ENCODE results near the gene CATSPERD.
A peak's percentile ranks its signal among the peaks of the same experiment; 100 is the strongest.

The CATSPERD gene

DNA sequence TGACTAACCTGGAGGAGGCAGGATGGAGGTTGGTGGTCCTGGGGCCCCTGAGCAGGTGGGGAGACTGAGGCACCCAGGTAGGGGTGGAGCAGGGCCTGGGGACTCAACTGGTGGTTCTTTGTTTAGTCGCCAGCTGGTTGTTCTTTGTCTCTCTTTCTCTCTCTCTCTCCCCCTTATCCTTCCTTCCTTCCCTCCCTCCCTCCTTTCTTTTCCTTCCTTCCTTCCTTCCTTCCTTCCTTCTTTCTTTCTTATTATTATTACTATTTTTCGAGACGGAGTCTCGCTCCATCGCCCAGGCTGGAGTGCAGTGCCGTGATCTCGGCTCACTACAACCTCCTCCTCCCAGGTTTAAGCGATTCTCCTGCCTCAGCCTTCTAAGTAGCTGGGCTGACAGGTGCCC is 77.8 kb downstream of the CATSPERD start:
- DNase-seq (ENCODE audit: low spot score): no peak
- no peak for TF ChIP-seq CTCF (IDR thresholded peaks at IDR 0.05; ENCODE audit: extremely low read depth, missing control alignments)

GRCh38 chr19:5799247-5800241 is 79.1 kb downstream of the CATSPERD start:
- TF ChIP-seq CTCF (IDR thresholded peaks at IDR 0.05; ENCODE audit: extremely low read depth, missing control alignments): no peak
- no peak for DNase-seq (ENCODE audit: low spot score)

DNA sequence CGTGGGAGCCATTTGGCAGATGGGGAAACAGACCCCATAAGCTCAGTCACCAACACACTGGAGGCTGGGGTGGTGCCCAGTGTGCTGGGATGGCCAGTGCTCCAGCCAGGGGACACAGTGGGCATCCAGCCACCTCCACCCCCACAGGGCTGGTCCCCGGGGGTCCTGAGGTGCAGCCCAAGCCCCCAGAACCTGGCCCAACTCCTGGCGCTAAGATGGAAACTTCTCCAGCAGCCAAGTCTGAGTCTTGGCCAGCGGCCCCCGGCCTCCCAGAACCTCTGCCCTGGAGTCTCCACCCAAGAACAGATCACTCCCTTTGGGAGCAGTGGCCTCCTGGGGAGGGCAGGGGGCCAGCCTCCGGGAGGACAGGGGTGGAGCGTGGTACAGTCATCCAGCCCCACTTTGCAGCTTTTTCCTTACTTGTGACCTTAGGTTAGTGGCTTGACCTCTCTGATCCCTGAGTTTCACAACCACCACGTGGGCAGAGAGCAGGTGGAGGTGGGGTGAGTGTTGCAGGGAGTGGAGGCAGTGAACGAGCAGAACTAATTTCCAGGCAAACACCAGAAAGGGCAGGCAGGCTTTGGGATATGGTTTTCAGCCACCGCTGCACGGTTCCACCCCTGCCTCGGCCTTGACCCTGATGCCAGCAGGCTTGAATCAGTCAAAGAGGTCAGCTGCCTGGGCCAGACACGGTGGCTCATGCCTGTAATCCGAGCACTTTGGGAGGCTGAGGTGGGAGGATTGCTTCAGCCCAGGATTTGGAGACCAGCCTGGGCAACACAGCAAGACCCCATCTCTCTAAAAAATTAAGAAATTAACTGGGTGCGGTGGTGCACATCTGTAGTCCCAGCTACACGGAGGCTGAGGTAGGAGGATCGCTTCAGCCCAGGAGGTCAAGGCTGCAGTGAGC is 80.2 kb downstream of the CATSPERD start:
- no peak for TF ChIP-seq CTCF (IDR thresholded peaks at IDR 0.05; ENCODE audit: extremely low read depth, missing control alignments)
- no peak for DNase-seq (ENCODE audit: low spot score)

GRCh38 chr19:5801796-5802619 is 81.6 kb downstream of the CATSPERD start:
- DNase-seq (ENCODE audit: low spot score): no peak
- TF ChIP-seq CTCF (IDR thresholded peaks at IDR 0.05; ENCODE audit: extremely low read depth, missing control alignments): no peak

DNA sequence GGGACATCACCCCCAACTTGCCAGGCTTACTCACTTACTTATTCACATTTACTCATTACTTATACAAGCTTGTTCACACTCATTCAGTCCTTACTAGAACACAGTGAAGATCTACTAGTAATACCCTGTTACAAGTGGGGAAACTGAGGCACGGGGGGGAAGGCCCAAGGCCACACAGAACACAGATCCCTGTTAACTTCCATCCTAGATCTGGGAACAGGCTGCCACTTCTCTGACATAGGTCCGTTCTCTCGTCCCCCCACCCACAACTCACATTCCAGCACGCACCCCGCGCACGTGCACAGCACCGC is 83.0 kb downstream of the CATSPERD start:
- DNase-seq (ENCODE audit: low spot score): no peak
- no peak for TF ChIP-seq CTCF (IDR thresholded peaks at IDR 0.05; ENCODE audit: extremely low read depth, missing control alignments)

DNA sequence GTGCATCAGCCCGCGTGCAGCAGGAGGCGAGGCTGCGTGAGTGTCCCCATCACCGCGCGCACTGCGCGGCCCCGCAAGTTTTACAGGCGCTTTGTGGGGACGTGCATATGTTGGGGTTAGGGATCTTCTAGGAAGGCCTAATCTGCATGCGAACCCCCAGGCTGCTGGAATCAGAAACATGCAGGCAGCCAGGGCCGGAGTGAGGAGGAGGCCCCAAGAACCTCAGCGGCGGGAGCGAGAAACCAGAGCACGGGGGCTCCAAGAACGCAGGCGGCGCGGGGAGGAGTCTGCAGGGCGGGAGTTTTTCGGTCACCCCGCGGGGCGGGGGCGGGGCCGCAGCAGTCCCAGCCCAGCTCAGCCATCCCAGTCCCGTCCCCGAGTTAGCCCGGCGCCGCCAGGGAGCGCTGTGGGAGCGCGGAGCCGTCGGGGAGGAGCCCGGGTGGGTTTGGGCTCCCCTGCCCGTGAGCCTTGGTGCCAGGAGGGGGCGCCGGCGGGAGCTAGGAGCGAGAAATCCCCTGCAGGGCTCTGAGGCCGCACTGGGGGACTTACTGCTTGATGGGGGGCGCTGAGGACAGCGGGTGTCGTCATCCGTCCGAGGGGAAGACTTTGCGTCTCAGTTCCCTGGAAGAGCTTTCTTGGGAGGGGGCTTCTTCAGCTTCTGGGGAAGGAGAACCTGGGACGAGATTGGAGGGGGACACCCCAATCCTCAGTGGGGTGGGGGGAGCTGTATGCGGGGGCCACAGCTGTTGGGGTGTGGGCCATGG is 83.5 kb downstream of the CATSPERD start:
- TF ChIP-seq CTCF (IDR thresholded peaks at IDR 0.05; ENCODE audit: extremely low read depth, missing control alignments): peak; percentile 92

More for the DNA sequence above, 83.5 kb downstream of the CATSPERD start:
- DNase-seq (ENCODE audit: low spot score): peak; percentile 98

All from GM20000 (cell line).